K562 (cell line): ENCODE results near the gene TOM1L1. TPM values are rescaled to one million over a fixed set of nuclear protein-coding genes. Genes with fewer than 3 reads are reported as not detected.
A peak's percentile ranks its signal among the peaks of the same experiment; 100 is the strongest.

Experiments
- BHLHE40 ChIP-seq: IDR thresholded peaks from 2 replicates; pipeline ENCODE4 v1.6.1; 2011; ENCODE audit warnings: low read length, improper control_type of control experiment
- ELF4 ChIP-seq: fragments of 450-650 bp; formaldehyde crosslinking; IDR thresholded peaks from 2 replicates; pipeline ENCODE4 v1.4.0; 2022; ENCODE audit warnings: missing genetic modification characterization
- HIVEP1 ChIP-seq: fragments of 250-450 bp; sonication (Bioruptor Pico); IDR thresholded peaks from 2 replicates; pipeline ENCODE4 v1.4.0; 2020; ENCODE audit warnings: mild to moderate bottlenecking
- KDM4B ChIP-seq, 2 experiments: fragments of 450-650 bp in 1 of 2; sonication (generic) in 1 of 2; IDR thresholded peaks; 2 replicates each; pipeline ENCODE4 v1.6.1; 2016 to 2017; ENCODE audit warnings: borderline replicate concordance in 2 of 2, antibody characterized with exemption in 1 of 2, low read depth in 1 of 2, mild to moderate bottlenecking in 1 of 2
- KDM5B ChIP-seq: fragments of 200-600 bp; sonication (generic); IDR thresholded peaks from 2 replicates; pipeline ENCODE4 v1.6.1; 2012; ENCODE audit warnings: low read depth, mild to moderate bottlenecking, moderate library complexity, low read length, control low read depth, inconsistent platforms; ENCODE audit not compliant: insufficient replicate concordance
- MECOM ChIP-seq: fragments of 250-450 bp; sonication (Bioruptor Pico); IDR thresholded peaks from 2 replicates; pipeline ENCODE4 v1.8.0; 2022; ENCODE audit warnings: inconsistent platforms
- NFRKB ChIP-seq: fragments of 450-650 bp; IDR thresholded peaks from 2 replicates; pipeline ENCODE4 v1.6.1; 2016; ENCODE audit warnings: low read depth
- NRF1 ChIP-seq, 2 experiments: fragments of 450-650 bp; IDR thresholded peaks in 1 of 2; conservative IDR thresholded peaks in 1 of 2; 2 replicates each; pipeline ENCODE4 v1.6.1; 2014; ENCODE audit warnings: mild to moderate bottlenecking in 2 of 2
- SMAD1 ChIP-seq: fragments of 150-350 bp; IDR thresholded peaks from 2 replicates; pipeline ENCODE4 v1.6.1; 2014; ENCODE audit warnings: low read length, low read depth; ENCODE audit not compliant: partially characterized antibody
- SUPT5H ChIP-seq: fragments of 450-650 bp; IDR thresholded peaks from 2 replicates; pipeline ENCODE4 v1.6.1; 2016
- TEAD1 ChIP-seq, 2 experiments: fragments of 450-650 bp in 1 of 2; sonication (generic) in 1 of 2; formaldehyde crosslinking; IDR thresholded peaks; 2 replicates each; pipeline versions ENCODE4 v1.4.0 to v1.8.0; 2020 to 2022; ENCODE audit warnings: mild to moderate bottlenecking in 2 of 2, missing genetic modification reagents in 1 of 2
- XRCC4 ChIP-seq: IDR thresholded peaks from one replicate; pipeline ENCODE4 v1.6.1; 2011; ENCODE audit not compliant: insufficient read depth, insufficient read length; ENCODE audit errors: extremely low read depth
- ZNF140 ChIP-seq: fragments of 250-450 bp; sonication (Bioruptor Pico); IDR thresholded peaks from 2 replicates; pipeline ENCODE4 v1.8.0; 2021; ENCODE audit warnings: moderate library complexity, mild to moderate bottlenecking, inconsistent platforms
- polyA plus RNA-seq, 8 experiments: library from polyadenylated mRNA; depleted of rRNA in 4 of 8; stranded (reverse) in 5 of 8; unstranded in 3 of 8; fragments of >200 nt; fragmentation: Nextera tagmentation in 2 of 8; fragmentation: Illumina TruSeq in 1 of 8; extraction: Ambion mirVana in 2 of 8; extraction: Trizol in 1 of 8; gene quantifications; 2 replicates each; pipeline versions ENCODE4 v1.2.1 to v1.2.3, GENCODE V29; 2011 to 2014; ENCODE audit warnings: inconsistent platforms in 1 of 8, missing spikeins in 1 of 8
- total RNA-seq, 7 experiments: library from RNA; depleted of rRNA in 6 of 7; stranded (reverse); fragments of >200 nt in 6 of 7; fragmentation: Illumina TruSeq in 2 of 7; extraction: Trizol in 2 of 7; gene quantifications; 2 replicates each; pipeline versions ENCODE4 v1.2.1 to v1.2.3, GENCODE V29; 2011 to 2021; ENCODE audit warnings: low replicate concordance in 1 of 7
- TF ChIP-seq, protein P1 (sequence below): fragments of 450-650 bp; IDR thresholded peaks from 2 replicates; pipeline ENCODE4 v1.6.1; 2016; ENCODE audit warnings: missing biosample characterization, missing genetic modification characterization
- TF ChIP-seq, protein P2 (sequence below): sonication (generic); formaldehyde crosslinking; IDR thresholded peaks from 2 replicates; pipeline ENCODE4 v1.8.1; 2023; ENCODE audit warnings: mild to moderate bottlenecking, missing genetic modification reagents
- TF ChIP-seq, protein P3 (sequence below): fragments of 450-650 bp; IDR thresholded peaks from 2 replicates; pipeline ENCODE4 v1.6.1; 2016
- TF ChIP-seq, protein P4 (sequence below): fragments of 450-650 bp; formaldehyde crosslinking; IDR thresholded peaks from 2 replicates; pipeline ENCODE4 v1.4.0; 2020; ENCODE audit warnings: mild to moderate bottlenecking, moderate library complexity
- TF ChIP-seq, protein P5 (sequence below): sonication (generic); formaldehyde crosslinking; IDR thresholded peaks from 2 replicates; pipeline ENCODE4 v1.8.0; 2022; ENCODE audit warnings: mild to moderate bottlenecking, low read depth, missing genetic modification reagents
- TF ChIP-seq, protein P6 (sequence below), 2 experiments: fragments of 450-650 bp; conservative IDR thresholded peaks; 2 replicates each; pipeline ENCODE4 v1.6.1; 2017; ENCODE audit warnings: mild to moderate bottlenecking in 2 of 2, moderate library complexity in 2 of 2

The TOM1L1 gene
- total and polyA plus RNA-seq, 9 of the 15 experiments (the other 6 are each of a cell fraction or from before 2014, with no cell fraction given): 21.3 to 74.3 (median 31.0) TPM

DNA sequence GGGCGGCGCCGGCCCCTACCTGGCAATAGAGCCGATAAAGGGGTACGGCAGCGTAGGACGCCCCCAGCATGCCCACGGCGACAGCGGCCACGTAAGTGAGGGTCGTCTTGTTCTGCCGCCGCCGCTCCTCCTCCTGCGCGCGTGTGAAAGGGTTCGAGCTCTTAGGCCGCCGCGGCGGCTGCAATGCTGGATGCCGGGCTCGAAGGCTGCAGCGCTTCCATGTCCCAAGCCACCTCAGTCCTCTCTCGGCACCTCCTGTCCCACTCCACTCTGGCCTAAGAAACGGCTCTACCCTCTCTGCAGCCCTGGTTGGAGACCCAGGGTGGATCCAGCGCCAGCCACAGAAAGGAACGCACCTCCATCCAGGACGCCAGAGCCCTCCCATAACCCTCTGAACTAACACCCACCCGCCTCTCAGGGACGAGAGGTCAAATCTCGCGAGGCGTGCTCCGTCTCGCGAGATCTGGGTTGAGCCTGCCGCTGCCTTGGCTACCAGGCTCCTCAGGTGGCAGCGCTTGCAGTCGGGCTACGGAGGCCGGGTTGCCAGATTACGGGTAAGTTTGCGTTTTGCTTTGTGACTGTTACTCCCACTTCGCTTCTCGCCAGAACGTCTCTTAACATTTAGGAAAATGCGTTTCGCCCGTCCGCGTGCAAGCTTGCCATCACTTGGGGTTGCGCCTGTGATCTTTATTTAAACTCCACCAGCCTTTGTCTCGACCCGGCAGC is 67.8 kb downstream of the TOM1L1 start, which contains the start of the genes COX11 and STXBP4 (continued):
- TF ChIP-seq, protein P1, sequence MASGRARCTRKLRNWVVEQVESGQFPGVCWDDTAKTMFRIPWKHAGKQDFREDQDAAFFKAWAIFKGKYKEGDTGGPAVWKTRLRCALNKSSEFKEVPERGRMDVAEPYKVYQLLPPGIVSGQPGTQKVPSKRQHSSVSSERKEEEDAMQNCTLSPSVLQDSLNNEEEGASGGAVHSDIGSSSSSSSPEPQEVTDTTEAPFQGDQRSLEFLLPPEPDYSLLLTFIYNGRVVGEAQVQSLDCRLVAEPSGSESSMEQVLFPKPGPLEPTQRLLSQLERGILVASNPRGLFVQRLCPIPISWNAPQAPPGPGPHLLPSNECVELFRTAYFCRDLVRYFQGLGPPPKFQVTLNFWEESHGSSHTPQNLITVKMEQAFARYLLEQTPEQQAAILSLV (tag): no peak
- TF ChIP-seq MECOM (no peak), ELF4 (0 out of 2 replicates have a peak, but pooled peaks have one; percentile 25), HIVEP1 (no peak), NRF1 (conservative IDR thresholded peaks at IDR 0.05 in 1 of 2, IDR thresholded peaks at IDR 0.05 in 1 of 2) (peak; percentile 64 to 72), ZNF140 (CRISPR knock-in tag) (no peak), SMAD1 (no peak), KDM4B (IDR thresholded peaks at IDR 0.05; ENCODE audit: borderline replicate concordance in 2 of 2, low read depth in 1 of 2) (no peak), NFRKB (peak; percentile 25; the same call in 1 of the 2 replicates), SUPT5H (peak; percentile 88), TEAD1 (CRISPR knock-in tag; IDR thresholded peaks at IDR 0.05) (0 out of 4 replicates have a peak, but pooled peaks of 1 of the 2 experiments have one; percentile 21), KDM5B (peak; percentile 94), XRCC4 (no peak), BHLHE40 (no peak)
- TF ChIP-seq, protein P2, sequence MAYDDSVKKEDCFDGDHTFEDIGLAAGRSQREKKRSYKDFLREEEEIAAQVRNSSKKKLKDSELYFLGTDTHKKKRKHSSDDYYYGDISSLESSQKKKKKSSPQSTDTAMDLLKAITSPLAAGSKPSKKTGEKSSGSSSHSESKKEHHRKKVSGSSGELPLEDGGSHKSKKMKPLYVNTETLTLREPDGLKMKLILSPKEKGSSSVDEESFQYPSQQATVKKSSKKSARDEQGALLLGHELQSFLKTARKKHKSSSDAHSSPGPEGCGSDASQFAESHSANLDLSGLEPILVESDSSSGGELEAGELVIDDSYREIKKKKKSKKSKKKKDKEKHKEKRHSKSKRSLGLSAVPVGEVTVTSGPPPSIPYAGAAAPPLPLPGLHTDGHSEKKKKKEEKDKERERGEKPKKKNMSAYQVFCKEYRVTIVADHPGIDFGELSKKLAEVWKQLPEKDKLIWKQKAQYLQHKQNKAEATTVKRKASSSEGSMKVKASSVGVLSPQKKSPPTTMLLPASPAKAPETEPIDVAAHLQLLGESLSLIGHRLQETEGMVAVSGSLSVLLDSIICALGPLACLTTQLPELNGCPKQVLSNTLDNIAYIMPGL (CRISPR knock-in tag): peak; percentile 62; the same call in 1 of the 2 replicates
- TF ChIP-seq, protein P3, sequence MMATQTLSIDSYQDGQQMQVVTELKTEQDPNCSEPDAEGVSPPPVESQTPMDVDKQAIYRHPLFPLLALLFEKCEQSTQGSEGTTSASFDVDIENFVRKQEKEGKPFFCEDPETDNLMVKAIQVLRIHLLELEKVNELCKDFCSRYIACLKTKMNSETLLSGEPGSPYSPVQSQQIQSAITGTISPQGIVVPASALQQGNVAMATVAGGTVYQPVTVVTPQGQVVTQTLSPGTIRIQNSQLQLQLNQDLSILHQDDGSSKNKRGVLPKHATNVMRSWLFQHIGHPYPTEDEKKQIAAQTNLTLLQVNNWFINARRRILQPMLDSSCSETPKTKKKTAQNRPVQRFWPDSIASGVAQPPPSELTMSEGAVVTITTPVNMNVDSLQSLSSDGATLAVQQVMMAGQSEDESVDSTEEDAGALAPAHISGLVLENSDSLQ: 0 out of 2 replicates have a peak, but pooled peaks have one; percentile 26
- TF ChIP-seq, protein P4, sequence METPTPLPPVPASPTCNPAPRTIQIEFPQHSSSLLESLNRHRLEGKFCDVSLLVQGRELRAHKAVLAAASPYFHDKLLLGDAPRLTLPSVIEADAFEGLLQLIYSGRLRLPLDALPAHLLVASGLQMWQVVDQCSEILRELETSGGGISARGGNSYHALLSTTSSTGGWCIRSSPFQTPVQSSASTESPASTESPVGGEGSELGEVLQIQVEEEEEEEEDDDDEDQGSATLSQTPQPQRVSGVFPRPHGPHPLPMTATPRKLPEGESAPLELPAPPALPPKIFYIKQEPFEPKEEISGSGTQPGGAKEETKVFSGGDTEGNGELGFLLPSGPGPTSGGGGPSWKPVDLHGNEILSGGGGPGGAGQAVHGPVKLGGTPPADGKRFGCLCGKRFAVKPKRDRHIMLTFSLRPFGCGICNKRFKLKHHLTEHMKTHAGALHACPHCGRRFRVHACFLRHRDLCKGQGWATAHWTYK: 0 out of 2 replicates have a peak, but pooled peaks have one; percentile 59
- TF ChIP-seq, protein P5, sequence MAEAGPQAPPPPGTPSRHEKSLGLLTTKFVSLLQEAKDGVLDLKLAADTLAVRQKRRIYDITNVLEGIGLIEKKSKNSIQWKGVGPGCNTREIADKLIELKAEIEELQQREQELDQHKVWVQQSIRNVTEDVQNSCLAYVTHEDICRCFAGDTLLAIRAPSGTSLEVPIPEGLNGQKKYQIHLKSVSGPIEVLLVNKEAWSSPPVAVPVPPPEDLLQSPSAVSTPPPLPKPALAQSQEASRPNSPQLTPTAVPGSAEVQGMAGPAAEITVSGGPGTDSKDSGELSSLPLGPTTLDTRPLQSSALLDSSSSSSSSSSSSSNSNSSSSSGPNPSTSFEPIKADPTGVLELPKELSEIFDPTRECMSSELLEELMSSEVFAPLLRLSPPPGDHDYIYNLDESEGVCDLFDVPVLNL (CRISPR knock-in tag): no peak
- TF ChIP-seq, protein P6, sequence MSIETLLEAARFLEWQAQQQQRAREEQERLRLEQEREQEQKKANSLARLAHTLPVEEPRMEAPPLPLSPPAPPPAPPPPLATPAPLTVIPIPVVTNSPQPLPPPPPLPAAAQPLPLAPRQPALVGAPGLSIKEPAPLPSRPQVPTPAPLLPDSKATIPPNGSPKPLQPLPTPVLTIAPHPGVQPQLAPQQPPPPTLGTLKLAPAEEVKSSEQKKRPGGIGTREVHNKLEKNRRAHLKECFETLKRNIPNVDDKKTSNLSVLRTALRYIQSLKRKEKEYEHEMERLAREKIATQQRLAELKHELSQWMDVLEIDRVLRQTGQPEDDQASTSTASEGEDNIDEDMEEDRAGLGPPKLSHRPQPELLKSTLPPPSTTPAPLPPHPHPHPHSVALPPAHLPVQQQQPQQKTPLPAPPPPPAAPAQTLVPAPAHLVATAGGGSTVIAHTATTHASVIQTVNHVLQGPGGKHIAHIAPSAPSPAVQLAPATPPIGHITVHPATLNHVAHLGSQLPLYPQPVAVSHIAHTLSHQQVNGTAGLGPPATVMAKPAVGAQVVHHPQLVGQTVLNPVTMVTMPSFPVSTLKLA (conservative IDR thresholded peaks at IDR 0.05): peak; percentile 27 to 62; a peak in 2 of 4 replicates
